Prostate gland (tissue), 2 donors: Measurements from ENCODE around the gene GPN2.
"Not testable (repeated sequence)": the region's sequence is repeated elsewhere in the genome, so short reads cannot be mapped to it uniquely, and the experiment has no call there.

Experiments
- CTCF ChIP-seq, 4 experiments: fragments of 200-600 bp in 2 of 4; fragments of 450-650 bp in 2 of 4; sonication (generic) in 2 of 4; IDR thresholded peaks; 1 replicate in 3 of 4; 2 replicates in 1 of 4; pipeline ENCODE4 v1.5.1; 2016 to 2019; ENCODE audit warnings: antibody characterized with exemption in 4 of 4, mild to moderate bottlenecking in 2 of 4, moderate library complexity in 2 of 4
- POLR2A ChIP-seq: fragments of 450-650 bp; IDR thresholded peaks from one replicate; pipeline ENCODE4 v1.6.1; 2016; ENCODE audit warnings: antibody characterized with exemption, mild to moderate bottlenecking
- POLR2AphosphoS5 ChIP-seq: sonication (generic); formaldehyde crosslinking; IDR thresholded peaks from one replicate; pipeline ENCODE4 v1.6.1; 2017; ENCODE audit warnings: antibody characterized with exemption

GRCh38 chr1:26847826-26848225 lies 42.3 kb downstream of the GPN2 start:
- not testable (repeated sequence) for TF ChIP-seq CTCF (IDR thresholded peaks at IDR 0.05); POLR2AphosphoS5; POLR2A
